Measurements from ENCODE around the gene QSOX2.

Gene QSOX2

GRCh38 chr9:136285501-136286358, 40.1 kb upstream of the QSOX2 start:
- peaks cover 22% of the 10 kb centered on the region for H3K27me3 Mint-ChIP-seq
- no peaks in the 10 kb centered on the region for H3K9me3 Mint-ChIP-seq
- ATAC-seq (no peak), DNase-seq (no peak)
- H3K27ac Mint-ChIP-seq, result no peak overlapping the region
- H3K4me1 Mint-ChIP-seq, result peaks cover 14% of the 10 kb centered on the region
- H3K4me3 Mint-ChIP-seq, result no peak overlapping the region

GRCh38 chr9:136284951-136285350, 39.3 kb upstream of the QSOX2 start:
- Mint-ChIP-seq H3K27ac (no peak overlapping the region), H3K27me3 (peaks cover 22% of the 10 kb centered on the region), H3K4me3 (no peak overlapping the region), H3K4me1 (peaks cover 14% of the 10 kb centered on the region), H3K9me3 (no peaks in the 10 kb centered on the region)
- no peak for DNase-seq
- no peak for ATAC-seq

GRCh38 chr9:136284311-136284710, 38.7 kb upstream of the QSOX2 start:
- H3K4me1 Mint-ChIP-seq, result peaks cover 14% of the 10 kb centered on the region
- no peak overlapping the region for H3K27ac Mint-ChIP-seq
- H3K4me3 Mint-ChIP-seq, result no peak overlapping the region
- H3K27me3 Mint-ChIP-seq, result peaks cover 22% of the 10 kb centered on the region
- DNase-seq, result no peak
- ATAC-seq, result no peak
- no peaks in the 10 kb centered on the region for H3K9me3 Mint-ChIP-seq

DNA sequence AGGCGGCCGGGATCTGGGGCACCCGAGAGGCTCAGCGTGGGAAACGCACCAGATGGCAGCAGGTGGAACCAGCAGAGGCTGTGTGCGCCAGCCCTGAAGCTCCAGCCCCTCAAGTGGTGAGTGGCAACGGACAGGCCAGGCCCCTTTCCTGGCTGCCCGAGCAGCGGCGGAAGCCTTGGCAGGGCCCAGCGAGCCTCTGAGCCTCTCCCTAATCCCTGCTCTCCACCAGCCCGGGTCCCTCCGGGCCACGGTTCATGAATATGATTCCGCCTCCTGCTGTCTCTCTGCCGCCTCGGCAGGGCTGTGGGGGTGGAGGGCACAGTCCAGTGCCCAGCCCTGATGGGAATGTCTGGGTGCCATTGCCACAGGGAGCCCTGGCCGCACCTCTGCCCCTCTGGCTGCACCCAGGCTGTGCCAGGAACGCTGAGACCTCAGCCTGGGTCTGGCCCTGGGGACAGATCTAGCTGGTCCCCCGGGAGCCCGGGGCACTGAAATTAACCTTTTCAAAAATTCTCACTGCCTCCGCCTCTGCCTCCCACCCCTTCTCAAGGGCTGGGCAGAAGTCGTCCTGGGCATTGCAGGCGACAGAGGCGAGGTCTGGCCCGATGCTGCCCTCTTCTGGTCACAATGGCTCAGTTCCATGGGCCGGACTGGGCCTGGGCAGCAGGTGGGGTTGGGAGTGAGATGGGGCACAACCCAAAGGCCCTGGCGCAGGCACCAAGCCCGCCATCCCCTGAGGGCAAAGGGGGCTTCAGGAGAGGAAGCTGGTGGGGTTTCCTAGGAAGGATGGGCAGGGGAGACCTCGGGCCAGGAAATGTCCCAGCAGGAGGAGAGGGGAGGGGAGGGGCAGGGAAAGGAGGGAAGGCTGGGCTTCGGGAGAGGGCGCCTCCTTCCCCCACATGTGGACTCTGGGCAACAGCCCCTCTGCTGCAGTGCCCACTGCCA, 38.0 kb upstream of the QSOX2 start:
- peaks cover 22% of the 10 kb centered on the region for H3K27me3 Mint-ChIP-seq
- H3K4me3 Mint-ChIP-seq, result peak overlapping the region; percentile 36 to 59
- H3K4me1 Mint-ChIP-seq, result peaks cover 14% of the 10 kb centered on the region
- peak; percentile 79 for DNase-seq
- no peak overlapping the region for H3K27ac Mint-ChIP-seq
- ATAC-seq, result peak; percentile 91
- no peaks in the 10 kb centered on the region for H3K9me3 Mint-ChIP-seq

DNA sequence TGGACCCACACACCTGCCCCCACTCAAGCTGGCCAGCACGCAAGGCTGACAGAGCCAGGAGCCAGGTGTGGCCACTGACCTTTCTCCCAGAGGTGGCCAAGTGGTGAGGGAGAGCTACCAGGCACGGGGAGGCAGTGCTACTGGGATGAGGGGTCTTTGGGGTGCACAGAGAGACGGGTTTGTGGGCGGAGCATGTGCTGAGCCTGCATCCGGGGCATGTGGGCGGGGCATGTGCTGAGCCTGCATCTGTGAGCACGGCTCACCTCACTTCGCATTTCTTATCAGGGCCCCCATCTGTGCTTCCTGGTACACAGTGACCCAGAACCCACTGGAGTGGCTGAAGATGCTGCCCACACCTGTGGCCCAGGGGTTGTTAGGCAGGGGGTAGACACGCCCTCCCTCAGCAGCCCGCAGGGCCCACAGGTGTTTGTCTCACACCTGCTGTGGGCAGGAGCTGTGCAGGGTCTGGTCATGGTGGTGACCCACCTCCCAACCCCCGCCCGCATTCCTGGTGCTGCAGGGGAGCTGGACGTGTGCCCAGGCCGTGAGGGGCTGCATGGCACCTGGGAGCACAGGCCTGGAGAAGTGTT, 36.8 kb upstream of the QSOX2 start:
- DNase-seq, result no peak
- Mint-ChIP-seq H3K4me3 (no peak overlapping the region), H3K27me3 (peaks cover 22% of the 10 kb centered on the region), H3K4me1 (peaks cover 14% of the 10 kb centered on the region), H3K27ac (no peak overlapping the region), H3K9me3 (no peaks in the 10 kb centered on the region)
- no peak for ATAC-seq

DNA sequence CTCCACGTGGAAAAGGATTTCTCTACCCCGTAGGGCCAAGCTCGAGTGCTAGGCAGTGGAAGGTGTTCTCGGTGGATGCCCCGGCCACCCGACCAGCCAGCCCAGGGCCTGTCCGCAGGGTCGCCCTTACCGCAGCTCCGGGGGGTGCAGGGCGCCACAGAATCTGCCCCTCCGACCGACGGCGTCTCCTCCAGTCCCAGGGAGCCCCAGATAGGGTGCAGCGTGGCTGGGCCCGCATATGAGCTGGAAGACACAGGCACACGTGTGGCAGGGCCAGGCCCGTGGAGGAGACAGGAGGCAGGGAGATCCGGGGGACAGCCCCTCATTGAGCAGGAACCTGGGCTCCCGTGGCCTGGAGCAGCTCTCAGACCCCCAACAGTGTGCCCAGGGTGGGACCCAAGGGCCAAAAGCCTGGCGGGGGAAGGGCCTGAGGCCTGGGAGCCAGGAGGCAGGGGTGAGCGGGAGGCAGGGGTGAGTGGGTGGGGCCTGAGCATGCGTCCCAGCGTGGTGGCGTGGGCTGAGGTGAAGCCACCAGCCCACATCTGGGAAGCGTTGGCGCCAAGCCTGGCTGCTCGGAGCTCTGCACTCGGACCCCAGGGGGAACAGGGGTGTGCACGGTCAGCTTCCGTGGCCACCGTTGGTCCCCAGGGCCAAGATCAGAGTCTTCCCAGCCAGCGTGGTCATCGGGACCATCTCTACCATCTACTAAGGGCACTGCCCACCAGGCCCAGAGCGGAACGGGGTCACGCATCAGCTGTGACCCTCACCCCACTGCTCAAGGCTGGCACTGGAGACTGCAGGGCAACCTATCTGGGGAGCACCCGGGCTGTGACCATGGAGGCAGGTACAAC, 36.0 kb upstream of the QSOX2 start:
- peaks cover 24% of the 10 kb centered on the region for H3K27me3 Mint-ChIP-seq
- H3K9me3 Mint-ChIP-seq, result no peaks in the 10 kb centered on the region
- H3K4me3 Mint-ChIP-seq, result no peak overlapping the region
- no peak for DNase-seq
- peaks cover 14% of the 10 kb centered on the region for H3K4me1 Mint-ChIP-seq
- H3K27ac Mint-ChIP-seq, result no peak overlapping the region
- ATAC-seq, result no peak

DNA sequence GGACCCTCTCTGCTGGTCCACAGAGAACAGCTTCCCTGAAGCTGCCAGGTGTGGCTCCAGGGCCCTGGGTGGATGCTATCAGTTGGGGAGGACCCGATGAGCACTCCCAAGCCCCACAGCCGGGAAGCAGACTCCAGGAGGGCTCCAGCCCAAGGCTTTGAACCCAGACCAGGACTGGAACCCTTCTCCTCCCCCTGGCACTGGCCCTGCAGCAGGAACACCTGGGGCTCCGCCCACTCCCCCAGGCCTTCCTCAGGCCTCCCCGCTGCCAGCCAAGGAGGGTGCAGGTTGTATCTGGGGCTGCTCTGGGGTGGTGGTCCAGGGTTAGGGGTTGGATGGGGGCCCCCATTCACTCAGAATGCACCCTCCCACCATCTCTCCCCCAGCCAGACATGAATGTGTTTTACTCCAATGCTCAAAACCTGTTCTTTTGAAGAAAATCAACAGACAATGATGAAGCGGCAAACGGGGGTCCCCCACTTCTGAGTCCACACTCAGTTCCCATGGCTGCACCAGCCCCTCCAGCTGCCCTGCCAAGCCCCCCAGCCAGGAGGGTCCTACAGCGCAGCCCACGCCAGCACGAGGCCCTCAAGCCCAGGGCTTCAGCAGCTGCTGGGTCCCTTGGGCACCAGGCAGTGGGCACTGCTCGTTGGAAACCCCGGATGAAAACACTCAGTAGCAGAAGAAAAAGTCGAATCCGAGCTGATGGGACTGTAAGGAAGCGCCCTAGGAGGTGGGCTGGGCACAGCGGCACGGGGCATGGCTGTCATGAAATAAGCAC, 35.1 kb upstream of the QSOX2 start:
- peaks cover 31% of the 10 kb centered on the region for H3K27me3 Mint-ChIP-seq
- H3K4me1 Mint-ChIP-seq, result peaks cover 14% of the 10 kb centered on the region
- no peaks in the 10 kb centered on the region for H3K9me3 Mint-ChIP-seq
- DNase-seq (no peak), ATAC-seq (no peak)
- no peak overlapping the region for H3K4me3 Mint-ChIP-seq
- H3K27ac Mint-ChIP-seq, result no peak overlapping the region

GRCh38 chr9:136279471-136279870, 33.9 kb upstream of the QSOX2 start:
- no peak overlapping the region for H3K4me3 Mint-ChIP-seq
- no peaks in the 10 kb centered on the region for H3K9me3 Mint-ChIP-seq
- ATAC-seq (no peak), DNase-seq (no peak)
- H3K4me1 Mint-ChIP-seq, result peaks cover 14% of the 10 kb centered on the region
- no peak overlapping the region for H3K27ac Mint-ChIP-seq
- H3K27me3 Mint-ChIP-seq, result peaks cover 39% of the 10 kb centered on the region

DNA sequence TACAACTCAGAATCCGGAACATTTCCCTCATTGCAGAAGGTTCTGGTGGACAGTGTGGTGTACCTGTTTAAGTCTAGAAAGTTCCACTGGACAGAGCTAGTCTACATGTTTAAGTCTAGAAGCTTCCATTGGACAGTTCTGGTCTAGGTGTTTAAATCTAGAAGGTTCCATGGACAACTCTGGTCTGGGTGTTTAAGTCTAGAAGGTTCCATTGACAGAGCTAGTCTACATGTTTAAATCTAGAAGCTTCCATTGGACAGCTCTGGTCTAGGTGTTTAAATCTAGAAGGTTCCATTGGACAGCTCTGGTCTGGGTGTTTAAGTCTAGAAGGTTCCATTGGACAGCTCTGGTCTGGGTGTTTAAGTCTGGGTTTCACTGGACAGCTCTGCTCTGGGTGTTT, 33.3 kb upstream of the QSOX2 start:
- H3K4me1 Mint-ChIP-seq, result peaks cover 13% of the 10 kb centered on the region
- ATAC-seq (no peak), DNase-seq (no peak)
- H3K9me3 Mint-ChIP-seq, result no peaks in the 10 kb centered on the region
- H3K27ac Mint-ChIP-seq, result no peak overlapping the region
- peaks cover 37% of the 10 kb centered on the region for H3K27me3 Mint-ChIP-seq
- H3K4me3 Mint-ChIP-seq, result no peak overlapping the region

DNA sequence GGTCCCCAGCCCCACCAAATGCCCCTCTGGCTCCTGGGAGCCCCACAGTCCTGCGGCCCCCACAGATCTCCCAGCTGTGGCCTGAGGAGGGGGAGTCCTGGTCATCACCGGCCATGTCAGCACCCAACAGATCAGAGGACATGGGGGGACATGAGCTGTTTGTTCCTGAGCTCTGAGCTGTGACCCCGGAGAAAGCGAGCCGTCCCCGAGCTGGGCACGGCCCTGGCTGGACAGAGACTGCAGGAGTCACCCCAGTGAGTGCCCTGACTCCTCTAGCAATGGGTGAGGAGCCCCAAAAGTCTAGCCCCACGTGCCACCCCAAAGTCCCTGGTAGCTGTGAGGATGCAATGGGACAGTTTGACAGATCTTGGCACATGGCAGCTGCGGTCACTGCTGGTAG, 32.6 kb upstream of the QSOX2 start:
- ATAC-seq (no peak), DNase-seq (no peak)
- Mint-ChIP-seq H3K27ac (no peak overlapping the region), H3K4me3 (no peak overlapping the region), H3K4me1 (peaks cover 7% of the 10 kb centered on the region), H3K9me3 (no peaks in the 10 kb centered on the region), H3K27me3 (peaks cover 30% of the 10 kb centered on the region)

GRCh38 chr9:136277746-136278145, 32.1 kb upstream of the QSOX2 start:
- H3K4me3 Mint-ChIP-seq, result no peak overlapping the region
- no peak for ATAC-seq
- DNase-seq, result no peak
- peaks cover 28% of the 10 kb centered on the region for H3K27me3 Mint-ChIP-seq
- H3K4me1 Mint-ChIP-seq, result peaks cover 7% of the 10 kb centered on the region
- H3K27ac Mint-ChIP-seq, result no peak overlapping the region
- no peaks in the 10 kb centered on the region for H3K9me3 Mint-ChIP-seq

- H3K4me3 Mint-ChIP-seq, result no peak overlapping the region
- ATAC-seq, result no peak
- H3K4me1 Mint-ChIP-seq, result no peaks in the 10 kb centered on the region
- no peak overlapping the region for H3K27ac Mint-ChIP-seq
- no peaks in the 10 kb centered on the region for H3K9me3 Mint-ChIP-seq
- DNase-seq, result no peak
- peaks cover 17% of the 10 kb centered on the region for H3K27me3 Mint-ChIP-seq
These were observed 31.1 kb upstream of the QSOX2 start for GRCh38 chr9:136276716-136277115.

- H3K4me3 Mint-ChIP-seq, result no peak overlapping the region
- no peak for ATAC-seq
These were observed 30.2 kb upstream of the QSOX2 start for GRCh38 chr9:136275655-136276429.

More at GRCh38 chr9:136275655-136276429, 30.2 kb upstream of the QSOX2 start:
- H3K27ac Mint-ChIP-seq, result no peak overlapping the region
- H3K27me3 Mint-ChIP-seq, result peaks cover 17% of the 10 kb centered on the region
- no peaks in the 10 kb centered on the region for H3K9me3 Mint-ChIP-seq
- H3K4me1 Mint-ChIP-seq, result no peaks in the 10 kb centered on the region
- DNase-seq, result no peak
